ENCODE data around the gene DOP1A.
A peak's percentile ranks its signal among the peaks of the same experiment; 100 is the strongest.
"Not testable (repeated sequence)": the region's sequence is repeated elsewhere in the genome, so short reads cannot be mapped to it uniquely, and the experiment has no call there.

The DOP1A gene

GRCh38 chr6:83183082-83183828 is 115.8 kb downstream of the DOP1A start:
- Histone ChIP-seq H3K9me3 (no peaks in the 10 kb centered on the region), H3K36me3 (peaks cover 32 to 66% (median 51%) of the 10 kb centered on the region in 3 donors), H3K4me1 (no peaks in the 10 kb centered on the region), H3K4me3 (no peak overlapping the region), H3K27me3 (no peaks in the 10 kb centered on the region), H3K27ac (no peak overlapping the region)
- no peak for DNase-seq
- TF ChIP-seq, protein P1, sequence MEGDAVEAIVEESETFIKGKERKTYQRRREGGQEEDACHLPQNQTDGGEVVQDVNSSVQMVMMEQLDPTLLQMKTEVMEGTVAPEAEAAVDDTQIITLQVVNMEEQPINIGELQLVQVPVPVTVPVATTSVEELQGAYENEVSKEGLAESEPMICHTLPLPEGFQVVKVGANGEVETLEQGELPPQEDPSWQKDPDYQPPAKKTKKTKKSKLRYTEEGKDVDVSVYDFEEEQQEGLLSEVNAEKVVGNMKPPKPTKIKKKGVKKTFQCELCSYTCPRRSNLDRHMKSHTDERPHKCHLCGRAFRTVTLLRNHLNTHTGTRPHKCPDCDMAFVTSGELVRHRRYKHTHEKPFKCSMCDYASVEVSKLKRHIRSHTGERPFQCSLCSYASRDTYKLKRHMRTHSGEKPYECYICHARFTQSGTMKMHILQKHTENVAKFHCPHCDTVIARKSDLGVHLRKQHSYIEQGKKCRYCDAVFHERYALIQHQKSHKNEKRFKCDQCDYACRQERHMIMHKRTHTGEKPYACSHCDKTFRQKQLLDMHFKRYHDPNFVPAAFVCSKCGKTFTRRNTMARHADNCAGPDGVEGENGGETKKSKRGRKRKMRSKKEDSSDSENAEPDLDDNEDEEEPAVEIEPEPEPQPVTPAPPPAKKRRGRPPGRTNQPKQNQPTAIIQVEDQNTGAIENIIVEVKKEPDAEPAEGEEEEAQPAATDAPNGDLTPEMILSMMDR (IDR thresholded peaks at IDR 0.05): no peak
- intact Hi-C loops (cut with DNase I; ENCODE audit: low total_unique reads): no loop called here

- intact Hi-C loops (cut with DNase I; ENCODE audit: low total_unique reads): no loop called here
- DNase-seq: no peak
- TF ChIP-seq, protein P1 (IDR thresholded peaks at IDR 0.05): no peak
- peaks cover 0 to 4% (median 0%) of the 10 kb centered on the region in 4 donors for H3K4me1 ChIP-seq
- H3K27ac ChIP-seq: no peak overlapping the region
- no peak overlapping the region for H3K4me3 ChIP-seq
- H3K36me3 ChIP-seq: peaks cover 32 to 63% (median 40%) of the 10 kb centered on the region in 3 donors
- H3K9me3 ChIP-seq: no peaks in the 10 kb centered on the region
- no peaks in the 10 kb centered on the region for H3K27me3 ChIP-seq
Observed at GRCh38 chr6:83185096-83185495, 117.6 kb downstream of the DOP1A start.

DNA sequence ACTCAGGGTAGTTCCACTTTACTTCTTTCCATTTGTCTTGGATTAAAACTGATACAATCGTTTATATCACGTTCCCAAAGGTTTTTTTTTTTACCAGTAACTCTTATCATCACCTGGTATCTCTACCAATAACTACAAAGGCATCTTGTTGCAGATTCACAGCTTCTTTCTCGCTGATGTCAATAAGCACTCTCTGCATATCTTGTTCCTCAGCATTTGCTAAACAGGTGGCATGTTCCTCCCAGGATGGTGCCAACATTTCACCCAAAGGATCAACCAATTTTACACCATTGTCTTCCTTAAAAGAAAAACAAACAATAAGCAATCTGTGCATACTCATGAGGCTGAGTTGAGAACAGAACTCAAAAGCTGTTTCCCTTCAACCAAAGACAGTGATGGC is 121.0 kb downstream of the DOP1A start:
- Histone ChIP-seq H3K4me1 (peaks cover 0 to 26% (median 9%) of the 10 kb centered on the region in 4 donors), H3K4me3 (no peak overlapping the region), H3K27ac (no peak overlapping the region), H3K9me3 (no peaks in the 10 kb centered on the region), H3K36me3 (peaks cover 8 to 47% (median 17%) of the 10 kb centered on the region in 3 donors), H3K27me3 (no peaks in the 10 kb centered on the region)
- TF ChIP-seq, protein P1 (IDR thresholded peaks at IDR 0.05): no peak
- no peak for DNase-seq
- intact Hi-C loops (cut with DNase I; ENCODE audit: low total_unique reads): no loop called here

DNA sequence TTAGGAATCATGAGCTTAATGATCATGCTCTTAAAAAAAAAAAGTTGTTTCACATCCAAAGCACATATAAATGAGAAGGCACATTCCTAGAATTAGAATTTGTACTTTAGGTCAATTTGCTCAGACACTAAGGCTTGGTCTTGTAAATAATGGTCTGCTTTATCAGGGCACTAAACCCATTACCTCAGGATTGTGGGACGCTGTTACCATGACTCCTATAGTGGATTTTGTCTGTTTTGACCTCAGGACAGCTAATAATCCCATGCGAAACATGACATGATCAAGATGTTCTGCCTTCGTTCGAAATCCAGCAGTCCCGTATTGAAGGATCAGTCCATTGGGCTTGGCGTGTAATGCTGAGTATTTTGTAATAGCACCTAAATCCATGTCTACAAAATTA is 123.2 kb downstream of the DOP1A start:
- H3K4me3 ChIP-seq: no peak overlapping the region
- TF ChIP-seq, protein P1 (IDR thresholded peaks at IDR 0.05): no peak
- H3K36me3 ChIP-seq: peaks cover 0 to 36% (median 12%) of the 10 kb centered on the region in 3 donors
- H3K27me3 ChIP-seq: no peaks in the 10 kb centered on the region
- H3K4me1 ChIP-seq: peaks cover 0 to 37% (median 13%) of the 10 kb centered on the region in 4 donors
- no peaks in the 10 kb centered on the region for H3K9me3 ChIP-seq
- intact Hi-C loops (cut with DNase I; ENCODE audit: low total_unique reads): no loop called here
- no peak overlapping the region for H3K27ac ChIP-seq
- DNase-seq: no peak

DNA sequence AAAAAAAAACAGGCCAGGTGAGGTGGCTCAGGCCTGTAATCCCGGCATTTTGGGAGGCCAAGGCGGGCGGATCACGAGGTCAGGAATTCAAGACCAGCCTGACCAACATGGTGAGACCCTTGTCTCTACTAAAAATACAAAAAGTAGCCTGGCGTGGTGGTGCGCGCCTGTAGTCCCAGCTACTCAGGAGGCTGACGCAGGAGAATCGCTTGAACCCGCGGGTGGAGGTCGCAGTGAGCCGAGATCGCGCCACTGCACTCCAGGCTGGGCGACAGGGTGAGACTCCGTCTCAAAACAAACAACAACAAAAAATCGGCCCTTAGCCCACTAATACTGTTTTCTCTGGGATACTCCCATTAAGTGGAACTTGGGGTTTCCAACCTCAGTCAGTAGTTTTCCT is 124.5 kb downstream of the DOP1A start:
- H3K27me3 ChIP-seq; intact Hi-C loops (cut with DNase I; ENCODE audit: low total_unique reads); DNase-seq; H3K9me3 ChIP-seq: not testable (repeated sequence)
- Histone ChIP-seq H3K4me1 (peaks cover 0 to 37% (median 13%) of the 10 kb centered on the region in 4 donors), H3K27ac (peak overlapping the region in 1 of 2 donors; percentile 96), H3K36me3 (peaks cover 0 to 34% (median 7%) of the 10 kb centered on the region in 3 donors), H3K4me3 (peak overlapping the region; percentile 66 to 99)

DNA sequence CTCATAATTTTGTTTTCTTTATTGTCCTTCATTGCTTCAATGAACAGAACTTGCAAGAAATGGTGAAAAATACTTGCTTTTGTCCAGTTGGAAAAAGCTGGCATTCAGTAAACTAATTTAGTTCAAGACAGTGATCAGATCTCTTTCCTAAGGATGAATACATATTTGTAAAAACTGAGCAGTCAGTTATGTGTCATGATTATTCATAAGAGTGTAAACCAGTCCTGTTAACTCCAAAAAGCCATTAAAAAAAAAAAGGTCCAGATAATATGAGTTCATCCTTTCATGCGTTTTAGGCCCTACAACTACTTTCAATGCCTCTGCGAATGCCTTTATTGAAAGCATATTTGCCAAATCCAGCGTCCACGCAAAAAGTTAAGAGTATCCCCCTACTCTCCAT is 125.0 kb downstream of the DOP1A start:
- TF ChIP-seq, protein P1 (IDR thresholded peaks at IDR 0.05): no peak
- intact Hi-C loops (cut with DNase I; ENCODE audit: low total_unique reads): no loop called here
- Histone ChIP-seq H3K36me3 (peaks cover 0 to 34% (median 7%) of the 10 kb centered on the region in 3 donors), H3K4me3 (peak overlapping the region; percentile 66 to 99), H3K4me1 (peaks cover 0 to 37% (median 13%) of the 10 kb centered on the region in 4 donors), H3K9me3 (no peaks in the 10 kb centered on the region), H3K27me3 (no peaks in the 10 kb centered on the region), H3K27ac (peak overlapping the region; percentile 77 to 96)
- no peak for DNase-seq
